GM12892 (cell line): ENCODE results near the gene SPATA31D1.

Experiments used
- POLR2A ChIP-seq: IDR thresholded peaks from 2 replicates; pipeline ENCODE4 v1.6.1; 2011; ENCODE audit warnings: low read depth, low read length, control low read depth
- POLR2AphosphoS5 ChIP-seq: IDR thresholded peaks from 2 replicates; pipeline ENCODE4 v1.6.1; 2011; ENCODE audit warnings: low read depth, low read length, control low read depth
- TAF1 ChIP-seq: IDR thresholded peaks from 2 replicates; pipeline ENCODE4 v1.6.1; 2011; ENCODE audit warnings: low read depth, mild to moderate bottlenecking, control low read depth, low read length, borderline replicate concordance

- no peak for TF ChIP-seq POLR2A
- no peak for TF ChIP-seq POLR2AphosphoS5
- TF ChIP-seq TAF1 = no peak
Observed at GRCh38 chr9:81993656-81994055, 5.1 kb downstream of the SPATA31D1 start.
